NCI-H226 (cell line): Measurements from ENCODE around the gene KRTAP10-6.
"Not testable (repeated sequence)": the region's sequence is repeated elsewhere in the genome, so short reads cannot be mapped to it uniquely, and the experiment has no call there.

Experiments used
- DNase-seq: peaks from one replicate; pipeline ENCODE4 v3.0.0-alpha.2; 2015

Gene KRTAP10-6

DNA sequence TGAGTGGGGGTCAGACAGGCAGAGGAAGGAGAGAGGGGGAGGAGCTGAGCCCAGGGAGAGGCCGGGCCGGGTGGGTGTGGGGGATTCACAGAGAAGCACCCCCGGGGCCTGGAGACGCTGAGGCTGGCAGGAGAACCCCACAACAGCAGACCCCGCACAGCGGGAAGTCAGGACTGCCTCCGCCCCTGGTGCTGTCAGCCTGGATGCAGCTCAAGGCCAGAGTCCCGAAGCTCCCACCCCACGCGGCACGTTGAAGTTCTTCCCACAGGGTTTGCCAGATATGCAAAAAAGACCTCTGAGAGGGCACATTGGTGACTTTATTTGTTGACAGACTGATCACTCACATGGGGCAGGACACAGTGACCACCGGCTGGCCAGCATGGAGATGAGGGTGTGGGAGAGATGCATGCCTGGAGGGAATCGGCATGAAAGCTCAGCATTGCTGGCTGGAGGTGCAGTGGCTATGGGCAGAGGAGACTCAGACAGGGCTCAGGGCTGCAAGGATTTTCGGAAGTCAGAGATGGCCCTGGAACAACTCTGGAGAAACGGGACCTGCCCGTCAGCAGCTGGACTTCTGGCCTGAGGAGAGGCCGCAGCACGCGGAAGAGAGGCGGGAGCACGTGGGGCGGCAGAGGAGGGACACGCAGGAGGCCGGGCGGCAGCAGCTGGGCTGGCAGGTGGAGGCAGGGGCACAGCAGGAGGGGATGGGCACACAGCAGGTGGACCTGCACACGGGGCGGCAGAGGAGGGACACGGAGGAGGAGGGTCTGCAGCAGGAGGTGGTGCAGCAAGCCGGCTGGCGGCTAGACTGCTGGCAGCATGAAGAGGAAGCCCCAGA lies 34.6 kb downstream of the KRTAP10-6 start:
- DNase-seq = no peak

DNA sequence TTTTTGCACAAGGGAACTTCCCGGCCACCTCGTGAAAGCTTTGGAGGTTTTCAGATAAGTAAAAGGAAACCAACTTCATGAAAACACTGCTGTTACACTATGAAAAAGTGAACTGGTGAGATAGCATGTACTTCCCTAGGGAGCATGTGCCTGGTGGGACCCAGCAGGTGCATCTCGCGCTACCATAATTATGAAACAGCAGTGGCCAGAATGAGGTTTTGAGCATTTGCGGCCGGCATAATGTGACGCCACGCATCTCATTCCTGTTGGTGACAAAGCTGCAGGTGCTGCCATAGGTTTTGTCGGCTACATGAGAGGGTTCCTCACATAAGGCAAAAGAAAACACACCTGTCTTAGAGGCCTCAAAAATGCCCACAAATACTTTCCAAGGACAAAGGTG lies 35.4 kb downstream of the KRTAP10-6 start:
- DNase-seq = no peak

- DNase-seq = no peak
Measured at GRCh38 chr21:44555200-44555875, 37.0 kb downstream of the KRTAP10-6 start.

DNA sequence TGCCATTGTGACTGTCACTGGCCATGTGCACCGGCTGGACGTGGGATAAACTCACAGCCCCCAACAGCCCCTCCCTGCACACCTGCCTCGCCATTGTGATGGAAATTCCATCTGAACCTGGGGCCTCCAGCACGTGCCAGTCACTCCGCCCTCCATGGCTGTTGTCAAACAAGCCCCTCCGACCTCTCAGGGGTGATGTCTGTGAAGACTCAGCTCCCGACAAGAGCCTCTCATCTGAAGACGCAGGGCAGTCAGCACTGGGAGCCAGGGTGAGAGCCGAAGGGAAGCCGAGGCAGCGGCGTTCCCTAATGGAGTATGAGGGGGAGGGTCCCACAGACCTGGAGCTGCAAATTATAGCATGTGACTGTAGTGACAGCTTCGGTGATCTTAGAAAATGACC lies 39.6 kb downstream of the KRTAP10-6 start:
- DNase-seq = no peak

DNA sequence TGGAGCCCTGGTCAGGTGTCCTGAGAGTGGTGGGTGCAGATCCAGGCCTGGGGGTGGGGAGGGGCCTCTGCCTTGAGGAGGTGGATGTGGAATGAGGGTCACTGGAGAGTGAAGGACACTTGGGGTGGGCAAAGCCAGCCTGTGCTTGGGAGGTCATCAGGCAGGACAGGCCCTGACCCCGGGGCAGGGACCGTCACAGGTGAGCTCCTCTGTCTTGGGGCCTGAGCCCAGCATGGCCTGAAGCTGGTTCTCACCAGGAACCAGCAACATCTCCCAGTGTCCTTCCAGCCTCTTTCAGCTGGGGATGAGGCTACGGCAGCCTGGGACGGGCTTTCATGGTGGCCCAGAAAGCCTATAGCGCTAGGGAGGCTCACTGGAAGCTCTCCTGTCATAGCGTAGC lies 40.2 kb downstream of the KRTAP10-6 start:
- no peak for DNase-seq

DNA sequence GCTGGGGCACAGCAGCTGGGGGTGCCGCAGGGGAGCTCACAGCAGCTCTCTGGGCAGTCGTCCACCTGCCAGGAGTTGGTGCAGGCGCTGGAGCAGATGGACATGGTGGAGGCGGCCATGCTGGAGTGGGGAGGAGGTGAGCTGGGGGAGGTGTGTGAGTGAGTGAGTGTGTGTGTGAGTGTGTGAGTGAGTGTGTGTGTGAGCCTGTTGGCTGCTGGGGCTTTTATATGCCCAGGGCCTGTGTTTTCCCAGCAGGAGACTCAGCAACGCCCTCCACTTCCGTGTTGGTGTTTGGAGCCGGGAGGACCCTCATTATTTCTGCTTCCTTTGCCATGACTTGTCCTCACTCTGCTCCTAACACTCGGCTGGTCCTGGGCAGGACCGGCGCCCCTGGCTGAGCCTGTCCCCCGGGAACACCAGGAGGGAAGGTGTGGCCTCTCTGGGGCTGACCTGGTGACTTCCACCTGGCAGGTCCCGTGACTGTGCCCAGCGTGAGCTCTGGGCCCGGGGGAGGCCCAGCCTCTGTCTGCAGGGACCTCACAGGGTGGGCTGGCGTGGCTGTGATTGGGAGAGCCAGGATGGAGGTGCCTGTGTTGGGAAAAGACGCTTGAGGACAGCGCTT lies 40.9 kb downstream of the KRTAP10-6 start, which contains the start of gene KRTAP10-2:
KRTAP10-2 (minus strand) TSS at position 166 of the 622 bp plus-strand sequence; CDS start at position 119, 47 bp downstream.
- no peak for DNase-seq

- DNase-seq = no peak
Measured at GRCh38 chr21:44550807-44551206, 41.5 kb downstream of the KRTAP10-6 start.

- DNase-seq = not testable (repeated sequence)
Measured at GRCh38 chr21:44550285-44550684, 42.0 kb downstream of the KRTAP10-6 start.

GRCh38 chr21:44549525-44550211 lies 42.6 kb downstream of the KRTAP10-6 start:
- no peak for DNase-seq

DNA sequence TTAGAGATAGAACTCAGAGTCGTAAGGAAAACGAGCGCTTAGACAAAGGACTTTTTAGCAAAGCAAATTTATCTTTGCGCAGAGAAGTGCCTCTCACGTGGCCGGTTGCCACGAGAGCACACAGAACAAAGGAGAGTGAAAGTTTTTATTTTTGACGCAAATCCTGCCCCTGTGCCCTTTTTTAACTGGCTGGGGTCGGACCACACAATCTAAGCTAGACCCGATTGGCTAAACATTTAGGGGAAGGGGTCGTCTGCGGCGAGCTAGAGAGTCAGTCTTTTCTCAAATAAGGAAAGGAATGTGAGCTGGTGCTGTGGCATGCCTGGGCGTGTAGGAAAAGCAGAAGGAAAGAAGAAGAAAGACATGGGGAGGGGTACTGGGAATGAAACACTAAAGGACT lies 43.4 kb downstream of the KRTAP10-6 start:
- no peak for DNase-seq

- no peak for DNase-seq
Measured at GRCh38 chr21:44548381-44548780, 43.9 kb downstream of the KRTAP10-6 start.

- DNase-seq = no peak
Measured at GRCh38 chr21:44547656-44548331, 44.5 kb downstream of the KRTAP10-6 start.

- DNase-seq = no peak
Measured at GRCh38 chr21:44544566-44544965, 47.7 kb downstream of the KRTAP10-6 start.

GRCh38 chr21:44542716-44543115 lies 49.6 kb downstream of the KRTAP10-6 start:
- no peak for DNase-seq
